D721Med (cell line): ENCODE data around the gene NUDT9.
"Not testable (repeated sequence)": the region's sequence is repeated elsewhere in the genome, so short reads cannot be mapped to it uniquely, and the experiment has no call there.

Source experiments
- DNase-seq: peaks from one replicate; pipeline ENCODE4 v3.0.0; 2011; ENCODE audit warnings: low spot score; ENCODE audit not compliant: insufficient read length
- FAIRE-seq: peaks from 2 replicates; lab custom pipeline; 2011; peaks lifted over from hg19 to GRCh38; lab: Jason Lieb, UNC
- CTCF ChIP-seq: IDR thresholded peaks from 2 replicates; pipeline ENCODE4 v1.5.1; 2012; ENCODE audit warnings: mild to moderate bottlenecking, control low read depth; ENCODE audit not compliant: insufficient read depth; ENCODE audit errors: missing control alignments

Gene NUDT9

GRCh38 chr4:87388901-87389300 is 33.5 kb upstream of the NUDT9 start:
- FAIRE-seq, result no peak
- TF ChIP-seq CTCF, result no peak
- no peak for DNase-seq

GRCh38 chr4:87390055-87390454 is 32.3 kb upstream of the NUDT9 start:
- not testable (repeated sequence) for FAIRE-seq

GRCh38 chr4:87390551-87390890 is 31.9 kb upstream of the NUDT9 start:
- DNase-seq, result no peak
- no peak for TF ChIP-seq CTCF
- no peak for FAIRE-seq

More at GRCh38 chr4:87390055-87390454, 32.3 kb upstream of the NUDT9 start:
- not testable (repeated sequence) for DNase-seq

- DNase-seq (peak; percentile 45), FAIRE-seq (no peak)
- no peak for TF ChIP-seq CTCF
Measured at GRCh38 chr4:87390891-87391575, 31.3 kb upstream of the NUDT9 start, which contains the start of gene HSD17B11. HSD17B11 (minus strand) TSS chr4:87391188; CDS start chr4:87391070, 118 bp downstream.

- TF ChIP-seq CTCF, result no peak
- no peak for FAIRE-seq
- no peak for DNase-seq
Measured at GRCh38 chr4:87391576-87392054, 30.8 kb upstream of the NUDT9 start.

- no peak for DNase-seq
- TF ChIP-seq CTCF, result no peak
- FAIRE-seq, result no peak
Measured at GRCh38 chr4:87392183-87392582, 30.2 kb upstream of the NUDT9 start.

GRCh38 chr4:87395073-87395472 is 27.3 kb upstream of the NUDT9 start:
- FAIRE-seq, DNase-seq: not testable (repeated sequence)

- not testable (repeated sequence) for DNase-seq, FAIRE-seq
Measured at GRCh38 chr4:87395851-87396250, 26.5 kb upstream of the NUDT9 start.

- no peak for TF ChIP-seq CTCF
- DNase-seq (no peak), FAIRE-seq (no peak)
Measured at GRCh38 chr4:87399148-87399547, 23.2 kb upstream of the NUDT9 start.
